Inferior parietal cortex (tissue), 1 donor: ENCODE measurements around the gene DCUN1D3.

Source experiments
- DNase-seq: peaks from one replicate; pipeline ENCODE4 v3.0.0-alpha.2; 2016; ENCODE audit errors: extremely low spot score

DCUN1D3 gene

DNA sequence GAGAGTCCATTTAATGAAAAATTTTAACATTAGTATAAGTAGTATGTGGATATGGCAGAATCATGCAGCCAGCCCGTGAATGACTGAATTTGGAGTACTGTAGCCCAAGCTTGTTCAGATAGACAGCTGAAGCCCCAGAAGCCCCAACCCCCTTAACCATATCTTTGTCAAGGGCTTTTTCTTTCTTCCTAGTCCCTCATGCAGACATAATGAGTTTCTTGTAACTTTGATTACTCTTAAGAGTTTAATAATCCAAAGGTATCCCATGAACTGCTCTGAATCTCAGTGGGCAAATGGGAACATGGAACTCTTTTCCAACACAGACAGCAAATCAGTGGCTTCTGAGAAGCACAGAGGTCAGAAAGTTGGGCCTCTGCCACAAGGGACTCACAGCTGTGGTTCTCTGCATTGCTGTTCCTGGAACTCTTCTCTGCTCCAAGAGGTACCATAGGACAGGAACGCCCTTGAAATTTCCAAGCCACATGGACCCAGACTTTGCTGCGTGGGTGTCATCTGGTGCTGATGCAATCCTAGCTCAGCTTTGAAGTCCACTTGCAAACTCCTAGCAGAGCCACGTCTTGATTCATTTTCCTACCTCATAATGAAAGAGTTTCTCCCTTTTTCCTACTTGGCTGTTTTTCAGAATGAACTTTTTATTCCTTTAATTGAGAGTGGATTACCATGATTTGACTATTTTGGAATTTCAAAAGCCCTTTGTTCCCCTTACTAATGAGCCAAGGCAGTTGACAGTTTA, 18.5 kb upstream of the DCUN1D3 start:
- no peak for DNase-seq

DNA sequence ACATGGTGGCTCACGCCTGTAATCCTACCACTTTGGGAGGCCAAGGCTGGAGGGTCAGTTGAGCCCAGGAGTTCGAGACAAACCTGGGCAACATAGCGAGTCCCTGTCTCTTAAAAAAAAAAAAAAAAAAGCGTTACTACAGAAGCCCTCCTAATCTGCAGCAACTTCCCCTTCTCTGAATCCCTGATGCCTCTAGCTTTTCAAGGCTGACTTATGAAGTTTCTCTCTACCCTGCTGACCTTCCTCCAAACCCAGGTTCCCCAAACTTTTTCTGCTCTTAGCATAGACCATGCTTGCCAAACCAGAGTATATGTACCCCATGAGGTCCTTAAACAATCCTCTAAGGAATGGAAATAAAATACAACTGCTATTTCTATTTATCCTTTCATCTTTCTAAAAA, 16.8 kb upstream of the DCUN1D3 start:
- DNase-seq = no peak

DNA sequence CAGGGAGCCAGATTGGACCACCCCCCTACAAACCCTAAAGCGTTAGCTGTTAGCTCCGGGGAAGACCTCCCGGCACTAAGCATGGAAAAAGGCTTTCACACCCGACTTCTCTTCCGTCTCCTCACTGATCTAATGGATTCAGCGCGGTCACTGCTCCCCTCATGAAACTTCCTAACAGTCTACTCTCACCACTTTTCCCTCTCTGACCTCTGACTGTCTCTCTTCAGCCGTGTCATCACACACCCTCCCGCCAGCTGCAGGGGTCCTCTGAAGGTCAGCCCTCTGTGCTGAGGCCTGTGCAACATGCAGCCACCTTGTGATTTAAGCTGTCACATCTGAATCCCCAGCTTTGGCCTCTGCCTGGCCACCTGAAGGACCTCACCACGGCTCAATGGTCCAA, 16.1 kb upstream of the DCUN1D3 start:
- no peak for DNase-seq

DNA sequence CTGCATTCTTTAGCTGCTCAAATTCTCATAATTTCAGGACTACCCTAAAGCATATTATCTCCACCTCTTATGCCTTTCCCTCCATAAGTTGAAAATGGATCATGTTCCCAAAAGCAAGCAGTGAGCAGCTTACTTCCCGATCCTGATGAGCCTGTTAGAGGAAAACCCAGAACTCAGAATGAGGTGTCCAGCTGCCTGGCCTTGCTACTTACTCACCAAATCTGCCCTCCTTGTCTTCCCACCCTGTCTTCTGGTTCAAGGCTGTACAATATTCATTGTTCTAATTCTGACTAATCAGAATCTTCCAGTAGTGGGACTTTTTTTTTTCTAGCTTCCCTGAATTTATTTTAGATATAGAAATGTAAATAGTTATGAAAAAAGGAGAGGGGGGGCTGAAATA, 11.2 kb upstream of the DCUN1D3 start:
- no peak for DNase-seq

DNA sequence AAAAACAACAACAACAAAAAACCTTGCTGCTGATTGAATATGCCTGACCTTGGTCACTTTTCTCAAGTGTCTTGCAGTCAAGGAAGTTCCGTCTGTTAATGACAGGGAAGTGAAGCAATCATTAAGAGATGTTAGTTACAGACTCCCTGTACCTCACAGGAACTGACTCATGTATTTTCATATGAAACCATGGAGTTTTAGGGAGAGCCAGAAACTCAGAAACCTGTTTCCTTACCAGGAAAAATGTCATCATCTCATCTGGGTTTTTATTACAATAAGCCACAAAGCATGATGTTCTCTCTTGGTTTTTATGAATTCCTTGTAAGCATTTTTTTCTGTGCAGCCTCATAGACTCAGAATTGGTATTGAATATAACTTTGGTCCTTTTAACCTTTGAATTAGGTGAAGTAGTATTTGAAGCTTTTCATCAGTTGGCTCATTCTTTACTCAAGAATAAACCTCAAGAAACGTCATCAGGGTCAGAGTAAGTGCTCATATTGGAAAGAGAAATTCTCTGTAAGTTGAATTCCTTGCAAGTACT, 10.7 kb upstream of the DCUN1D3 start:
- no peak for DNase-seq

GRCh38 chr16:20906341-20907255, 6.4 kb upstream of the DCUN1D3 start:
- DNase-seq = no peak

- DNase-seq = no peak
Measured at GRCh38 chr16:20905576-20905975, 5.4 kb upstream of the DCUN1D3 start.

DNA sequence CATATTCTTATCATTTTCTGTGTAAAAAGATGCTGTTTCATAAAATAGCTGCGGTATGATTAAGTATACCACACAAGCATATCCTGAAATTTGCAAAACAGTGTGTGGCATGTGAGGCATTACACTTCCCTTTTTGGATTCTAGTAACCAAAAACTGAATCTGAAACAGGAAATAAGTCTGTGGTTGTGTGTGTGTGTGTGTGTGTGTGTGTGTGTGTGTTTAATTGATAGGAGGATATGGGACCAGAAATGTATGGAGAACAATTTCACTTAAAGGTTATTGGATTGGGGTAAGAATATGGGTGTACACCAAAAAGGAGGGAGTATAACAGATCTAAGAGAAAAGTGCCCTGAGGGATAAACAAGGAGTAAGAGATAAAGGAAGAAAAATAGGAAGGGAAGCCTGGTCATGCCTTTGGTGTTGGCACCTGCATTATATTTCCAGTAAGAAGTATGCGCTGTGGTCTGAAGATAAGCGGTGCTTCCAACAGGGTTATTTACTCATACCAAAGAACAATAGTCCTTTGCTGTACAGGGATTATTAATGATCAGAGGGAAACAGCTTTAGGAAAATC, 4.4 kb upstream of the DCUN1D3 start:
- no peak for DNase-seq

DNA sequence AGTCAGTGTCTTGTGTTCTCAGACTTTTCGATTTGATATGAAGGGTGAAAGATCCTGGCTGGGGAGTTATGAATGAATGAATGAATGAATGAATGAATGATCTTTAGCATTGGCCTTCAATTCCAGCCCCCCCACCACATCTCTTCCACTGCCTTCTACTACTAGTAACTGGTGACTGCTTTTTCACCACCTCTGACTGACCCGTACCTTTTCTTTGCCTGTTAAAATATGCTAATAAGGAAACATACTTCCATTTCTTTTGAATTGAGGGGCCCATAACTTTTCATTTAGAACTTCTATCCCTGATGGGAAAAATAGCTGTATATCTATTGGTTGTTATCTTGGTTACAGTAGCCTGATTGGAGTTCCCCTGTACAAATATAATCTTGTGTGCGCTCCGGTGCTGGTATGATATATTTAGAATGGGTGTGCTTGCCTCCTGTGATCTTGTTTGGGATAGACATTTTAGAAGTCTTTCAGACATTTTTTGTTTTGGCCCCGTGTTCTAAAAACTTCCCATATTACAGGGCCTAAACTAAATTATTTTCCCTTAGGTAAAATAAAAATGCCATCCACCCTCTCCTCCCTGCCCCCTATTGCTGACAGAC, 3.8 kb upstream of the DCUN1D3 start:
- no peak for DNase-seq

DNA sequence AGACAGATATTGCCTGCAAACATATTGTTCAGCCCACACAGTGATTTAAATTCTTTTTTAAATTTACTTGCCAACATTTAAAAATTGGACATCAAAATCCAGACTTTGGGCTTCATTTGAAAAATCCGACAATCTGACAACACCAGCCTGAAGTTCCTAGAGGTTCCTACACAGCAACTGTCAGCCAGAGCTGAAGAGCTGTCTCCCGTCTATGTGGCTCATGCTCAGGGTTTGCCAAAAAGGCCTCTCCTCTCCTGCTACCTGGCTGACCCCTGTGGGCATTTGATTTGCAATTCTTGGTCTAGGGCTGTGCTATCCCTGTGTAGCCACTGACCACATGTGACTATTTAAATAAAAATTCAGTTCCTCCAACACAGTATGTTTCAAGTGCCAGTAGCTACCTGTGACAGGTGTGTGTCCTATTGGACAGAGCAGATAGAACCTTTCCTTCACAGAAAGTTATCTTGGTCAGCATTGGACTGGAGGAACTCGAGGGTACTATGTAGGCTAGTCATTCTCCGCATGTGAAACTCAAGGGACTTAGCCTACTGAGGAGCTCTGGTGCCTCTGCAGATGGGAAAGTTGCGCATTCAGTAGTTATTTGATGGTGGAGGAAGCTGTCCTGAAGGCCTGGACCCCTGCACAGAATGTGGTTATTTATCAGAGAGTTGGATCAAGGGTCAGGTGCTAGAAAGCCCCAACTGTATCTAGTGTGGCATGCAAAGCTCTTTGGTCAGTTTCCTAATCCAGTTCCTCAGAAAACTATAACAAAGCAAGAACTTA, 3.1 kb upstream of the DCUN1D3 start:
- DNase-seq = no peak

DNA sequence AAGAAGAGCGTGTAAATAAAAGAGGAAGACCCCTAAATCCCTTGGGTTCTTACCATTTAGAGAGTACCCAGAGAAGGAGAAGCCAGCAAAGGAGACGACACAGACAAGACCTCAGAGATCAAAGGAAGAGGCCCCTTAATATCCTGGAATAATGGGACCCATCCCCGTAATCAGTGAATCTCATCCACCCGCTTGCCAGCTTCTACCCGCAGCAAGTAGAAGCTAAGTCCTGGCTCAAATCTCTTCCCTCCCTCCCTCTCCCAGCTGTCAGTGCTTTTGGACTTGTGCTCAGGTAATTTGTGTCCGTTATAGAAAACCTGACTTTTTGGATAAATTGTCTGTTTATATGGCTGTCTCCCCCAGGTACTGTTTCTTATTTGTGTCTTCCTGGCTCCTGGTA, 2.3 kb upstream of the DCUN1D3 start:
- DNase-seq = no peak

- DNase-seq = no peak
Measured at GRCh38 chr16:20901436-20902112, 1.4 kb upstream of the DCUN1D3 start.

GRCh38 chr16:20901068-20901435, 894 bp upstream of the DCUN1D3 start:
- DNase-seq = no peak

GRCh38 chr16:20899477-20900298, 470 bp downstream of the DCUN1D3 start:
- DNase-seq = no peak

DNA sequence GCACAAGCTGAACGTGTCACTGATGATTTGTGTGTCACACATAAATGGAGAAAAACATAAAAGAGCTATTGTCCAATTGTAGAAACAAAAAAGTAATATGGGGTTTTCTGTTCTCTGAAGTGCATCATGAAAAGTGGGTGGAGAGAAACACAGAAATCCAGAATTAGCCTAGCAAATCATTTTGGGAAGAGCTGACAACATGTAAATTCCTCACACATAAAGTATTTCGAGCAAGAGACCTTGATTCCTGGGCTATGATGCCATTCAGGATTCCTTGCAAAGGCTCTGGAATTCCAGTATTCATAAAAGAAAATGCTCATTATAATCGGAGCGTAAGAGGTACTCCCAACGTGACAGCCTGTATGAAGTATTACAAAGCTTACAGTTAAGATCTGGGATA, 1.1 kb downstream of the DCUN1D3 start:
- DNase-seq = no peak

DNA sequence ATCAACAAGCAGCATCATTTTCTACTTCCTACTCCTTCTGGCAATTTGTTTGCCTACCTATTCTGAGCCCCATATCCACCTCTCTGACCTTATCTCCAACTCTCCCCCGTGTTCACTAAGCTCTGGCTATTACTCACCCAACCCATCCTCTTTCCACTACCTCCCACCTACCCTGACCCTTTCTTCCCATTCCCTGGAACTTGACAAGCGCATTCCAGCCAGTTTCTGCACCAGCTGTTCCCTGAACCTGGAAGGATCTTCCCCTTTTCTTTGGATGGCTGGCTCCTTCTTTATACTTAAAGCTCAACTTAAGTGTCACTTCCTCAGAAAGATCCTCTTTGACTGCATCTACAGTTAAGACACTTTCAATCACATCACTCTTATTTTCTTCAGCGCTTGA, 2.2 kb downstream of the DCUN1D3 start:
- DNase-seq = no peak

- no peak for DNase-seq
Measured at GRCh38 chr16:20897253-20897897, 2.8 kb downstream of the DCUN1D3 start.

GRCh38 chr16:20894388-20894787, 5.8 kb downstream of the DCUN1D3 start:
- no peak for DNase-seq

GRCh38 chr16:20889625-20890275, 10.4 kb downstream of the DCUN1D3 start:
- DNase-seq = no peak
